Smooth muscle cell (in vitro differentiated cells): Measurements from ENCODE around the gene ELAVL4. TPM values are rescaled to one million over a fixed set of nuclear protein-coding genes. Genes with fewer than 3 reads are reported as not detected.

ENCODE experiments used
- DNase-seq: peaks from one replicate; lab custom pipeline; 2025; ENCODE audit not compliant: unreplicated experiment; lab: John Stamatoyannopoulos, UW
- H2AFZ ChIP-seq: fragments of 200-600 bp; sonication (generic); 2 replicates; pipeline ENCODE4 v1.6.0; 2016; ENCODE audit warnings: antibody characterized with exemption, low read depth, mild to moderate bottlenecking
- H3F3A ChIP-seq: fragments of 200-600 bp; sonication (generic); 2 replicates; pipeline ENCODE4 v1.6.0; 2017; ENCODE audit warnings: antibody characterized with exemption, low read depth
- H3K27ac ChIP-seq: fragments of 200-600 bp; sonication (generic); 2 replicates; pipeline ENCODE4 v1.5.1; 2016; ENCODE audit warnings: low read depth, mild to moderate bottlenecking
- H3K27me3 ChIP-seq: fragments of 200-600 bp; sonication (generic); 2 replicates; pipeline ENCODE4 v1.6.1; 2016; ENCODE audit warnings: low read depth, mild to moderate bottlenecking
- H3K36me3 ChIP-seq: fragments of 200-600 bp; sonication (generic); 2 replicates; pipeline ENCODE4 v1.5.1; 2016; ENCODE audit warnings: low read depth
- H3K4me1 ChIP-seq: fragments of 200-600 bp; sonication (generic); 2 replicates; pipeline ENCODE4 v1.5.1; 2016; ENCODE audit warnings: low read depth
- H3K4me2 ChIP-seq: fragments of 200-600 bp; sonication (generic); 2 replicates; pipeline ENCODE4 v1.6.0; 2016; ENCODE audit warnings: mild to moderate bottlenecking
- H3K4me3 ChIP-seq: fragments of 200-600 bp; sonication (generic); 2 replicates; pipeline ENCODE4 v1.5.1; 2016; ENCODE audit warnings: mild to moderate bottlenecking
- H3K79me2 ChIP-seq: fragments of 200-600 bp; sonication (generic); 2 replicates; pipeline ENCODE4 v1.6.0; 2016; ENCODE audit warnings: low read depth, mild to moderate bottlenecking
- H3K9ac ChIP-seq: fragments of 200-600 bp; sonication (generic); 2 replicates; pipeline ENCODE4 v1.6.0; 2016; ENCODE audit warnings: low read depth
- H3K9me3 ChIP-seq: fragments of 200-600 bp; sonication (generic); replicated peaks from 2 replicates; pipeline ENCODE4 v1.5.1; 2016; ENCODE audit warnings: low read depth
- H4K20me1 ChIP-seq: fragments of 200-600 bp; sonication (generic); 2 replicates; pipeline ENCODE4 v1.6.0; 2016; ENCODE audit warnings: low read depth
- CTCF ChIP-seq: fragments of 200-600 bp; sonication (generic); IDR thresholded peaks from 2 replicates; pipeline ENCODE4 v1.5.1; 2017; ENCODE audit warnings: borderline replicate concordance, mild to moderate bottlenecking, antibody characterized with exemption; ENCODE audit not compliant: insufficient read depth, poor library complexity, severe bottlenecking
- WGBS: methylation state at CpG from one replicate; pipeline ENCODE4 v1.1.7; 2016; ENCODE audit warnings: low lambda C conversion rate; 5-methylcytosine and 5-hydroxymethylcytosine counted together
- polyA plus RNA-seq: library from polyadenylated mRNA; unstranded; fragments of >200 nt; fragmentation: Nextera tagmentation; extraction: Ambion mirVana; gene quantifications from 2 replicates; pipeline ENCODE4 v1.2.1, GENCODE V29; 2016
- total RNA-seq: library from RNA; depleted of rRNA; stranded (reverse); fragments of >200 nt; gene quantifications from 2 replicates; pipeline ENCODE4 v1.2.3, GENCODE V29; 2014

Gene ELAVL4
- total and polyA plus RNA-seq, 2 experiments from 2014 or later, result not detected

- 34% methylated on average over 3 of the region's 3 CpGs for WGBS
- Histone ChIP-seq H3K9ac (no peak overlapping the region), H3F3A (no peaks in the 10 kb centered on the region), H3K36me3 (no peaks in the 10 kb centered on the region), H2AFZ (no peak overlapping the region), H3K27ac (no peak overlapping the region), H3K27me3 (no peaks in the 10 kb centered on the region), H4K20me1 (no peaks in the 10 kb centered on the region), H3K4me3 (no peak overlapping the region), H3K4me2 (no peak overlapping the region), H3K79me2 (no peaks in the 10 kb centered on the region), H3K9me3 (no peaks in the 10 kb centered on the region), H3K4me1 (no peaks in the 10 kb centered on the region)
- DNase-seq, result no peak
- no peak for TF ChIP-seq CTCF
Measured at GRCh38 chr1:50213505-50213904, 104.8 kb downstream of the ELAVL4 start.

GRCh38 chr1:50214717-50215116, 106.0 kb downstream of the ELAVL4 start:
- no peaks in the 10 kb centered on the region for H3F3A ChIP-seq
- no peak overlapping the region for H3K4me3 ChIP-seq
- WGBS, result 81% methylated on average over 8 of the region's 8 CpGs
- TF ChIP-seq CTCF, result no peak
- H3K27ac ChIP-seq, result no peak overlapping the region
- no peaks in the 10 kb centered on the region for H4K20me1 ChIP-seq
- no peak overlapping the region for H2AFZ ChIP-seq
- H3K9ac ChIP-seq, result no peak overlapping the region
- no peaks in the 10 kb centered on the region for H3K79me2 ChIP-seq
- H3K36me3 ChIP-seq, result no peaks in the 10 kb centered on the region
- no peak for DNase-seq
- H3K4me1 ChIP-seq, result no peaks in the 10 kb centered on the region
- H3K4me2 ChIP-seq, result no peak overlapping the region
- H3K27me3 ChIP-seq, result no peaks in the 10 kb centered on the region
- H3K9me3 ChIP-seq, result no peaks in the 10 kb centered on the region

GRCh38 chr1:50218344-50219120, 109.8 kb downstream of the ELAVL4 start:
- H3K9ac ChIP-seq, result no peak overlapping the region
- no peaks in the 10 kb centered on the region for H3F3A ChIP-seq
- H3K36me3 ChIP-seq, result no peaks in the 10 kb centered on the region
- no peak overlapping the region for H2AFZ ChIP-seq
- no peaks in the 10 kb centered on the region for H3K4me1 ChIP-seq
- TF ChIP-seq CTCF, result no peak
- no peaks in the 10 kb centered on the region for H3K27me3 ChIP-seq
- no peaks in the 10 kb centered on the region for H3K79me2 ChIP-seq
- no peak overlapping the region for H3K4me3 ChIP-seq
- DNase-seq, result no peak
- 68% methylated on average over 7 of the region's 7 CpGs for WGBS
- H3K27ac ChIP-seq, result no peak overlapping the region
- peaks cover 4% of the 10 kb centered on the region for H3K9me3 ChIP-seq
- no peaks in the 10 kb centered on the region for H4K20me1 ChIP-seq
- H3K4me2 ChIP-seq, result no peak overlapping the region

GRCh38 chr1:50228871-50229384, 120.2 kb downstream of the ELAVL4 start:
- Histone ChIP-seq H2AFZ (no peak overlapping the region), H3K4me3 (no peak overlapping the region), H3K4me2 (no peak overlapping the region), H3K36me3 (no peaks in the 10 kb centered on the region), H3K9ac (no peak overlapping the region), H3K9me3 (peaks cover 7% of the 10 kb centered on the region), H3F3A (no peaks in the 10 kb centered on the region), H3K27ac (no peak overlapping the region), H3K27me3 (no peaks in the 10 kb centered on the region), H4K20me1 (no peaks in the 10 kb centered on the region), H3K4me1 (no peaks in the 10 kb centered on the region), H3K79me2 (no peaks in the 10 kb centered on the region)
- DNase-seq, result no peak
- 51% methylated on average over 4 of the region's 4 CpGs for WGBS
- TF ChIP-seq CTCF, result no peak
